ENCODE results near the gene IPO9. TPM values are rescaled to one million over a fixed set of nuclear protein-coding genes. Genes with fewer than 3 reads are reported as not detected.

IPO9 gene
- total and polyA plus RNA-seq, 2 experiments from 2014 or later: 47.6 to 87.4 TPM

GRCh38 chr1:201925981-201926645 lies 97.2 kb downstream of the IPO9 start (continued):
- TF ChIP-seq, protein P1, sequence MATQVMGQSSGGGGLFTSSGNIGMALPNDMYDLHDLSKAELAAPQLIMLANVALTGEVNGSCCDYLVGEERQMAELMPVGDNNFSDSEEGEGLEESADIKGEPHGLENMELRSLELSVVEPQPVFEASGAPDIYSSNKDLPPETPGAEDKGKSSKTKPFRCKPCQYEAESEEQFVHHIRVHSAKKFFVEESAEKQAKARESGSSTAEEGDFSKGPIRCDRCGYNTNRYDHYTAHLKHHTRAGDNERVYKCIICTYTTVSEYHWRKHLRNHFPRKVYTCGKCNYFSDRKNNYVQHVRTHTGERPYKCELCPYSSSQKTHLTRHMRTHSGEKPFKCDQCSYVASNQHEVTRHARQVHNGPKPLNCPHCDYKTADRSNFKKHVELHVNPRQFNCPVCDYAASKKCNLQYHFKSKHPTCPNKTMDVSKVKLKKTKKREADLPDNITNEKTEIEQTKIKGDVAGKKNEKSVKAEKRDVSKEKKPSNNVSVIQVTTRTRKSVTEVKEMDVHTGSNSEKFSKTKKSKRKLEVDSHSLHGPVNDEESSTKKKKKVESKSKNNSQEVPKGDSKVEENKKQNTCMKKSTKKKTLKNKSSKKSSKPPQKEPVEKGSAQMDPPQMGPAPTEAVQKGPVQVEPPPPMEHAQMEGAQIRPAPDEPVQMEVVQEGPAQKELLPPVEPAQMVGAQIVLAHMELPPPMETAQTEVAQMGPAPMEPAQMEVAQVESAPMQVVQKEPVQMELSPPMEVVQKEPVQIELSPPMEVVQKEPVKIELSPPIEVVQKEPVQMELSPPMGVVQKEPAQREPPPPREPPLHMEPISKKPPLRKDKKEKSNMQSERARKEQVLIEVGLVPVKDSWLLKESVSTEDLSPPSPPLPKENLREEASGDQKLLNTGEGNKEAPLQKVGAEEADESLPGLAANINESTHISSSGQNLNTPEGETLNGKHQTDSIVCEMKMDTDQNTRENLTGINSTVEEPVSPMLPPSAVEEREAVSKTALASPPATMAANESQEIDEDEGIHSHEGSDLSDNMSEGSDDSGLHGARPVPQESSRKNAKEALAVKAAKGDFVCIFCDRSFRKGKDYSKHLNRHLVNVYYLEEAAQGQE (IDR thresholded peaks at IDR 0.05; ENCODE audit: unreplicated experiment): no peak
- TF ChIP-seq STAT1 (IDR thresholded peaks at IDR 0.05; ENCODE audit: unreplicated experiment): no peak
- TF ChIP-seq JUNB (IDR thresholded peaks at IDR 0.05; ENCODE audit: unreplicated experiment): no peak
- TF ChIP-seq, protein P2, sequence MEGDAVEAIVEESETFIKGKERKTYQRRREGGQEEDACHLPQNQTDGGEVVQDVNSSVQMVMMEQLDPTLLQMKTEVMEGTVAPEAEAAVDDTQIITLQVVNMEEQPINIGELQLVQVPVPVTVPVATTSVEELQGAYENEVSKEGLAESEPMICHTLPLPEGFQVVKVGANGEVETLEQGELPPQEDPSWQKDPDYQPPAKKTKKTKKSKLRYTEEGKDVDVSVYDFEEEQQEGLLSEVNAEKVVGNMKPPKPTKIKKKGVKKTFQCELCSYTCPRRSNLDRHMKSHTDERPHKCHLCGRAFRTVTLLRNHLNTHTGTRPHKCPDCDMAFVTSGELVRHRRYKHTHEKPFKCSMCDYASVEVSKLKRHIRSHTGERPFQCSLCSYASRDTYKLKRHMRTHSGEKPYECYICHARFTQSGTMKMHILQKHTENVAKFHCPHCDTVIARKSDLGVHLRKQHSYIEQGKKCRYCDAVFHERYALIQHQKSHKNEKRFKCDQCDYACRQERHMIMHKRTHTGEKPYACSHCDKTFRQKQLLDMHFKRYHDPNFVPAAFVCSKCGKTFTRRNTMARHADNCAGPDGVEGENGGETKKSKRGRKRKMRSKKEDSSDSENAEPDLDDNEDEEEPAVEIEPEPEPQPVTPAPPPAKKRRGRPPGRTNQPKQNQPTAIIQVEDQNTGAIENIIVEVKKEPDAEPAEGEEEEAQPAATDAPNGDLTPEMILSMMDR (conservative IDR thresholded peaks at IDR 0.05; ENCODE audit: low read depth in 2 of 2): no peak
- TF ChIP-seq, protein P3, sequence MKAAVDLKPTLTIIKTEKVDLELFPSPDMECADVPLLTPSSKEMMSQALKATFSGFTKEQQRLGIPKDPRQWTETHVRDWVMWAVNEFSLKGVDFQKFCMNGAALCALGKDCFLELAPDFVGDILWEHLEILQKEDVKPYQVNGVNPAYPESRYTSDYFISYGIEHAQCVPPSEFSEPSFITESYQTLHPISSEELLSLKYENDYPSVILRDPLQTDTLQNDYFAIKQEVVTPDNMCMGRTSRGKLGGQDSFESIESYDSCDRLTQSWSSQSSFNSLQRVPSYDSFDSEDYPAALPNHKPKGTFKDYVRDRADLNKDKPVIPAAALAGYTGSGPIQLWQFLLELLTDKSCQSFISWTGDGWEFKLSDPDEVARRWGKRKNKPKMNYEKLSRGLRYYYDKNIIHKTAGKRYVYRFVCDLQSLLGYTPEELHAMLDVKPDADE (IDR thresholded peaks at IDR 0.05): no peak
- TF ChIP-seq EZH2phosphoT487 (IDR thresholded peaks at IDR 0.05; ENCODE audit: unreplicated experiment): no peak
- no peak for TF ChIP-seq NANOG (IDR thresholded peaks at IDR 0.05; ENCODE audit: borderline replicate concordance)
- TF ChIP-seq ZNF114 (CRISPR knock-in tag; IDR thresholded peaks at IDR 0.05): no peak
- TF ChIP-seq POLR2AphosphoS5 (IDR thresholded peaks at IDR 0.05; ENCODE audit: low read depth): no peak
- TF ChIP-seq ZNF331 (CRISPR knock-in tag; IDR thresholded peaks at IDR 0.05; ENCODE audit: low read depth): no peak
- TF ChIP-seq CREB1 (CRISPR knock-in tag; IDR thresholded peaks at IDR 0.05; ENCODE audit: low read depth): no peak

DNA sequence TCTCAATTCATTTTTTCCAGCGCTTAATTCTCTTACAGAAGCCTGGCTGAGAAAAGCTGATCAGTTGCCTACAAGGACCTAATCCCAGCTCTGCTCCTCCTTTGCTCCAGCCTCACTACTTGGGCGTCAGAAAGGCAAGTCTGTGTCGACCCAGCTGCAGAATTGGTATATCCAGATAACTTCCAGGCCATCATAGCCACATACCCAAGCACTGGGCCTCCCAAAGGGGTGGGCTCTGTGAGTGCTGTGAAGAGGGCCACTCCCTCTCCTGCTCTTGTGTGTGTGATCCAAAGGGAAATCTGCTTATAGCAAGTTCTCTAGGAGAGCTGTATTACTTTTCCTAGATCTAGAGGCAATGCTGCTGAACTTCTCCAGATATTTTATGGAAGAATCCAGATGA lies 99.3 kb downstream of the IPO9 start:
- ATAC-seq: no peak
- no peak overlapping the region for H3K27ac Mint-ChIP-seq
- H3K4me3 ChIP-seq: no peak overlapping the region
- H3K36me3 ChIP-seq (ENCODE audit: insufficient read depth): no peaks in the 10 kb centered on the region
- no peak overlapping the region for H2AFZ ChIP-seq
- H3K27me3 Mint-ChIP-seq (ENCODE audit: insufficient read depth, low read depth, poor library complexity): no peaks in the 10 kb centered on the region
- H3K4me1 Mint-ChIP-seq: no peaks in the 10 kb centered on the region; the same call in 2 of the 3 replicates
- no peak overlapping the region for H3K27ac ChIP-seq (ENCODE audit: low read depth)
- 0 out of 2 replicates have a peak, but pooled peaks cover 4% of the 10 kb centered on the region for H3K9me2 ChIP-seq (ENCODE audit: insufficient read depth)
- H3F3A ChIP-seq (replicated peaks; ENCODE audit: low read depth): no peaks in the 10 kb centered on the region
- no peak overlapping the region for H3K4me2 ChIP-seq
- no peak for DNase-seq (ENCODE audit: low spot score)
- H3K9me3 Mint-ChIP-seq: no peaks in the 10 kb centered on the region
- no peaks in the 10 kb centered on the region for H4K20me1 ChIP-seq (replicated peaks; ENCODE audit: insufficient read depth)
- no peak overlapping the region for H3K4me3 Mint-ChIP-seq
- no peaks in the 10 kb centered on the region for H3K4me1 ChIP-seq (ENCODE audit: insufficient read depth)
- H3K27me3 ChIP-seq (ENCODE audit: insufficient read depth): no peaks in the 10 kb centered on the region
- no peaks in the 10 kb centered on the region for H3K79me2 ChIP-seq (replicated peaks; ENCODE audit: insufficient read depth)
- H3K36me3 Mint-ChIP-seq (ENCODE audit: low read depth): no peaks in the 10 kb centered on the region
- TF ChIP-seq, protein P2 (conservative IDR thresholded peaks at IDR 0.05; ENCODE audit: low read depth in 2 of 2): no peak
- TF ChIP-seq EZH2phosphoT487 (IDR thresholded peaks at IDR 0.05; ENCODE audit: unreplicated experiment): no peak
- TF ChIP-seq, protein P3 (IDR thresholded peaks at IDR 0.05): no peak
- TF ChIP-seq ZNF331 (CRISPR knock-in tag; IDR thresholded peaks at IDR 0.05; ENCODE audit: low read depth): no peak
- no peak for TF ChIP-seq POLR2AphosphoS5 (IDR thresholded peaks at IDR 0.05; ENCODE audit: low read depth)

Data from GM23338 (cell line).